GM23248 (cell line): ENCODE data around the gene RANBP10.

Experiments
- EZH2 ChIP-seq: fragments of 200-600 bp; sonication (generic); IDR thresholded peaks from 2 replicates; pipeline ENCODE4 v1.6.1; 2018; ENCODE audit warnings: antibody characterized with exemption, mild to moderate bottlenecking; ENCODE audit not compliant: insufficient read depth, poor library complexity, severe bottlenecking
- EZH2phosphoT487 ChIP-seq: fragments of 200-600 bp; sonication (generic); IDR thresholded peaks from 2 replicates; pipeline ENCODE4 v1.6.1; 2018; ENCODE audit warnings: antibody characterized with exemption, moderate library complexity, mild to moderate bottlenecking, low read depth; ENCODE audit not compliant: insufficient read depth

- no peak for TF ChIP-seq EZH2phosphoT487
- TF ChIP-seq EZH2: no peak
Measured at GRCh38 chr16:67760206-67760955, 46.0 kb downstream of the RANBP10 start.
